HG03135 (cell line): ENCODE measurements around the gene C14orf119.

Source experiments
- ATAC-seq: cut with Tn5 transposase; IDR thresholded peaks from one replicate; pipeline ENCODE4 v1.9.1; 2021; ENCODE audit warnings: mild to moderate bottlenecking, moderate library complexity; ENCODE audit not compliant: unreplicated experiment

The C14orf119 gene

GRCh38 chr14:23146351-23146910 lies 51.1 kb downstream of the C14orf119 start:
- ATAC-seq = no peak

GRCh38 chr14:23146980-23147379 lies 51.7 kb downstream of the C14orf119 start:
- ATAC-seq = no peak

GRCh38 chr14:23147676-23148075 lies 52.4 kb downstream of the C14orf119 start:
- ATAC-seq = no peak

GRCh38 chr14:23148591-23149249 lies 53.4 kb downstream of the C14orf119 start:
- no peak for ATAC-seq

GRCh38 chr14:23149745-23150144 lies 54.4 kb downstream of the C14orf119 start:
- no peak for ATAC-seq
